ENCODE results near the gene YIPF2.

Gene YIPF2

DNA sequence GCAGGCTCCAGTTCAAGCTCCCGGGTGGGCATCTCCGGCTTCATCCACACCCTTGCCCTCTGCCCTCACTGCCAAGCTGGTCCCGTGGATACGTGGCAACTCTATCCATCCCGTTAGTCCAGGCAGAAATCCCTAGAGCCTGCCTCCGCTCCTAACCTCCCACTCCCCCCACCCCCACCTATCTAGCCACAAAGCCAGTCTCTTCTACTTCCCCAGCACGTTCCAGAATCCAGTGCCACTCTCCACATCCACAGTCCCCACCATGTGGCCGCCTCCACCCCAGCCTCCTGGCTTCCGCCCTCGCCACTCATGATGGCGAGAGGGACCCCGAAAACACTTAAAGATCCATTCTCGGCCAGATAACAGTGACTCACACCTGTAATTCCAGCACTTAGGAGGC, 3.8 kb downstream of the YIPF2 start:
- TF ChIP-seq CTCF (IDR thresholded peaks at IDR 0.05) = no peak

- no peak for TF ChIP-seq CTCF (IDR thresholded peaks at IDR 0.05)
Observed at GRCh38 chr19:10923260-10924112, 5.0 kb downstream of the YIPF2 start.

GRCh38 chr19:10922638-10923014, 5.8 kb downstream of the YIPF2 start:
- TF ChIP-seq CTCF (IDR thresholded peaks at IDR 0.05) = no peak

DNA sequence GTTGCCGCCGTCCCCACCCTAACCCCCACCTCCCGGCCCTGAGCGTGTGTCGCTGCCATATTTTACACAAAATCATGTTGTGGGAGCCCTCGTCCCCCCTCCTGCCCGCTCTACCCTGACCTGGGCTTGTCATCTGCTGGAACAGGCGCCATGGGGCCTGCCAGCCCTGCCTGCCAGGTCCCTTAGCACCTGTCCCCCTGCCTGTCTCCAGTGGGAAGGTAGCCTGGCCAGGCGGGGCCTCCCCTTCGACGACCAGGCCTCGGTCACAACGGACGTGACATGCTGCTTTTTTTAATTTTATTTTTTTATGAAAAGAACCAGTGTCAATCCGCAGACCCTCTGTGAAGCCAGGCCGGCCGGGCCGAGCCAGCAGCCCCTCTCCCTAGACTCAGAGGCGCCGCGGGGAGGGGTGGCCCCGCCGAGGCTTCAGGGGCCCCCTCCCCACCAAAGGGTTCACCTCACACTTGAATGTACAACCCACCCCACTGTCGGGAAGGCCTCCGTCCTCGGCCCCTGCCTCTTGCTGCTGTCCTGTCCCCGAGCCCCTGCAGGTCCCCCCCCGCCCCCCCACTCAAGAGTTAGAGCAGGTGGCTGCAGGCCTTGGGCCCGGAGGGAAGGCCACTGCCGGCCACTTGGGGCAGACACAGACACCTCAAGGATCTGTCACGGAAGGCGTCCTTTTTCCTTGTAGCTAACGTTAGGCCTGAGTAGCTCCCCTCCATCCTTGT, 6.4 kb downstream of the YIPF2 start:
- no peak for TF ChIP-seq CTCF (IDR thresholded peaks at IDR 0.05)

DNA sequence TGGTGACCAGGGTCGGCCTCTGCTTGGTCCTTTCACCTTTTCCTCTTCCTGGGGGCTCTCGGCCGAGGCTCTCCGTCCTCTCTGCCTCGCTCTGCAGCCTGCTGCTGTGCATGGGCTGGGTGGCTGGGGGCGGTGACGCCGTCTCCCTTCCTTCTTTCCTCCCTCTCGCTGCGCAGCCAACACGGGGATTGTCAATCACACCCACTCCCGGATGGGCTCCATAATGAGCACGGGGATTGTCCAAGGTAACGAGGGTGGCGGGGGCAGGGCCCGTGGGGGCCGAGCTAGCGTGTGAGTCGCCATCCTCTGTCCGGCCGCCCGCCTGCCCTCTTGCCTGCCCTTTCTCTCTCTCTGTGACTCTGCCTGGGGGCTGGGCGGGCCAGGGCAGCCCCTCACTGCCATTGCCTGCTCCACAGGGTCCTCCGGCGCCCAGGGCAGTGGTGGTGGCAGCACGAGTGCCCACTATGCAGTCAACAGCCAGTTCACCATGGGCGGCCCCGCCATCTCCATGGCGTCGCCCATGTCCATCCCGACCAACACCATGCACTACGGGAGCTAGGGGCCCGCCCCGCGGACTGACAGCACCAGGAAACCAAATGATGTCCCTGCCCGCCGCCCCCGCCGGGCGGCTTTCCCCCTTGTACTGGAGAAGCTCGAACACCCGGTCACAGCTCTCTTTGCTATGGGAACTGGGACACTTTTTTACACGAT, 7.1 kb downstream of the YIPF2 start:
- no peak for TF ChIP-seq CTCF (IDR thresholded peaks at IDR 0.05)

- TF ChIP-seq CTCF (IDR thresholded peaks at IDR 0.05) = no peak
Observed at GRCh38 chr19:10920781-10921180, 7.7 kb downstream of the YIPF2 start.

DNA sequence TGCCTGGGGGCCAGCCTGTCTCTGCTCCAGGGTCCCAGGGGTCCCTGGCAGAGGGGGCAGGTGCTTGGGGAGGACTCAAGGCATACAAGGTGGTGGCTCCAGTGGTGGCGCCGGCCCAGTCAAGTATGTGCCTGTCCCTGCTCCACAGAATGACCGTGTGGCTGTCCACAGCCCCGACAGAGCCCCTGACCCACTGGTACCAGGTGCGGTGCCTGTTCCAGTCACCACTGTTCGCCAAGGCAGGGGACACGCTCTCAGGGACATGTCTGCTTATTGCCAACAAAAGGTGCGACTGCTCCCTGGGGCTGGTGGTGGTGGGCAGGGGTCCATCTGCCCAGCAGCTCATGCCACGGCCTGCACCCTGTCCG, 8.2 kb downstream of the YIPF2 start:
- no peak for TF ChIP-seq CTCF (IDR thresholded peaks at IDR 0.05)
